ENCODE measurements around the gene MYH7. TPM values are rescaled to one million over a fixed set of nuclear protein-coding genes. Genes with fewer than 3 reads are reported as not detected.

Gene MYH7
- total RNA-seq, 1 experiment from 2014 or later, result not detected

GRCh38 chr14:23377198-23377550, 58.3 kb downstream of the MYH7 start:
- no TSS peak for BruUV-seq (replicated peaks)
- Mint-ChIP-seq H3K4me3 (ENCODE audit: unreplicated experiment) (no peak overlapping the region), H3K36me3 (ENCODE audit: insufficient read depth, unreplicated experiment) (no peaks in the 10 kb centered on the region), H3K27ac (ENCODE audit: low read depth, unreplicated experiment) (no peak overlapping the region), H3K9me3 (ENCODE audit: unreplicated experiment) (no peaks in the 10 kb centered on the region), H3K4me1 (ENCODE audit: insufficient read depth, unreplicated experiment) (no peaks in the 10 kb centered on the region), H3K27me3 (ENCODE audit: insufficient read depth, unreplicated experiment) (peaks cover 46% of the 10 kb centered on the region)
- intact Hi-C loops (cut with micrococcal nuclease), result no loop called here
- TF ChIP-seq CTCF (IDR thresholded peaks at IDR 0.05; ENCODE audit: unreplicated experiment), result no peak
- ChIA-PET CTCF (interaction anchor here (0.6 to 1.4 kb wide), 4 partner anchors 9 to 120 kb away, joined by 3 to 4 read pairs (median 3); no protein-coding TSS in a partner anchor), POLR2A (no interaction called here)
- no peak for DNase-seq (ENCODE audit: unreplicated experiment)

GRCh38 chr14:23376482-23377197, 58.8 kb downstream of the MYH7 start, which contains the start of gene CMTM5:
TSS of gene CMTM5 (plus strand) at chr14:23377046. CDS start at chr14:23377252, 206 bp downstream.
- Mint-ChIP-seq H3K9me3 (ENCODE audit: unreplicated experiment) (no peaks in the 10 kb centered on the region), H3K36me3 (ENCODE audit: insufficient read depth, unreplicated experiment) (no peaks in the 10 kb centered on the region), H3K27me3 (ENCODE audit: insufficient read depth, unreplicated experiment) (peaks cover 46% of the 10 kb centered on the region), H3K4me3 (ENCODE audit: unreplicated experiment) (no peak within 1 kb of the TSS), H3K27ac (ENCODE audit: low read depth, unreplicated experiment) (no peak within 1 kb of the TSS), H3K4me1 (ENCODE audit: insufficient read depth, unreplicated experiment) (no peaks in the 10 kb centered on the region)
- DNase-seq (ENCODE audit: unreplicated experiment), result no peak
- POLR2A ChIA-PET, result no interaction called here
- no peak for TF ChIP-seq CTCF (IDR thresholded peaks at IDR 0.05; ENCODE audit: unreplicated experiment)
- BruUV-seq (replicated peaks), result no TSS peak
- intact Hi-C loops (cut with micrococcal nuclease), result no loop called here
- CTCF ChIA-PET, result interaction anchor here (0.6 to 1.4 kb wide), 8 partner anchors 9 to 1047 kb away, joined by 3 to 4 read pairs (median 3); no protein-coding TSS in a partner anchor

- peaks cover 46% of the 10 kb centered on the region for H3K27me3 Mint-ChIP-seq (ENCODE audit: insufficient read depth, unreplicated experiment)
- no peak overlapping the region for H3K27ac Mint-ChIP-seq (ENCODE audit: low read depth, unreplicated experiment)
- intact Hi-C loops (cut with micrococcal nuclease), result no loop called here
- no peaks in the 10 kb centered on the region for H3K36me3 Mint-ChIP-seq (ENCODE audit: insufficient read depth, unreplicated experiment)
- H3K4me1 Mint-ChIP-seq (ENCODE audit: insufficient read depth, unreplicated experiment), result no peaks in the 10 kb centered on the region
- ChIA-PET POLR2A (interaction anchor here (0.6 kb wide), 1 partner anchor 638 kb away, joined by 3 read pairs; no protein-coding TSS in a partner anchor), CTCF (interaction anchor here (0.6 to 1.7 kb wide), 9 partner anchors 10 to 1048 kb away, joined by 3 to 7 read pairs (median 3); no protein-coding TSS in a partner anchor)
- no peak for TF ChIP-seq CTCF (IDR thresholded peaks at IDR 0.05; ENCODE audit: unreplicated experiment)
- no peak overlapping the region for H3K4me3 Mint-ChIP-seq (ENCODE audit: unreplicated experiment)
- BruUV-seq (replicated peaks), result no TSS peak
- no peaks in the 10 kb centered on the region for H3K9me3 Mint-ChIP-seq (ENCODE audit: unreplicated experiment)
- no peak for DNase-seq (ENCODE audit: unreplicated experiment)
Observed at GRCh38 chr14:23375527-23376251, 59.8 kb downstream of the MYH7 start.

- TF ChIP-seq CTCF (IDR thresholded peaks at IDR 0.05; ENCODE audit: unreplicated experiment), result no peak
- Mint-ChIP-seq H3K27me3 (ENCODE audit: insufficient read depth, unreplicated experiment) (peaks cover 33% of the 10 kb centered on the region), H3K9me3 (ENCODE audit: unreplicated experiment) (no peaks in the 10 kb centered on the region), H3K4me1 (ENCODE audit: insufficient read depth, unreplicated experiment) (no peaks in the 10 kb centered on the region), H3K27ac (ENCODE audit: low read depth, unreplicated experiment) (no peak overlapping the region), H3K4me3 (ENCODE audit: unreplicated experiment) (no peak overlapping the region), H3K36me3 (ENCODE audit: insufficient read depth, unreplicated experiment) (no peaks in the 10 kb centered on the region)
- DNase-seq (ENCODE audit: unreplicated experiment), result no peak
- CTCF ChIA-PET, result interaction anchor here (0.6 to 0.8 kb wide), 3 partner anchors 46 to 380 kb away, joined by 4 to 5 read pairs (median 5); no protein-coding TSS in a partner anchor
- BruUV-seq (replicated peaks), result no TSS peak
- POLR2A ChIA-PET, result no interaction called here
- intact Hi-C loops (cut with micrococcal nuclease), result no loop called here
Observed at GRCh38 chr14:23373041-23373440, 62.4 kb downstream of the MYH7 start.
